Esophagus muscularis mucosa (tissue), 4 donors: Measurements from ENCODE around the gene APOL2. TPM values are rescaled to one million over a fixed set of nuclear protein-coding genes. Genes with fewer than 3 reads are reported as not detected.

Source experiments
- DNase-seq: peaks from one replicate; pipeline ENCODE4 v3.0.0-alpha.2; 2017; ENCODE audit errors: extremely low spot score
- H3K27ac ChIP-seq, 4 donors: fragments of 200-600 bp; sonication (generic); replicated peaks in 1 of 4; 1 replicate in 3 of 4; 2 replicates in 1 of 4; pipeline ENCODE4 v1.5.1; 2016 to 2019; ENCODE audit warnings: mild to moderate bottlenecking in 1 of 4
- H3K27me3 ChIP-seq, 4 donors: fragments of 200-600 bp; sonication (generic); one replicate each; pipeline versions ENCODE4 v1.5.1 to v1.6.0; 2016 to 2019
- H3K36me3 ChIP-seq, 4 donors: fragments of 200-600 bp; sonication (generic); one replicate each; pipeline ENCODE4 v1.5.1; 2016 to 2019
- H3K4me1 ChIP-seq, 4 donors: fragments of 200-600 bp; sonication (generic); one replicate each; pipeline ENCODE4 v1.5.1; 2016 to 2019
- H3K4me3 ChIP-seq, 4 donors: fragments of 200-600 bp; sonication (generic); 1 replicate in 2 of 4; 2 replicates in 2 of 4; pipeline ENCODE4 v1.5.1; 2016 to 2019; ENCODE audit warnings: mild to moderate bottlenecking in 4 of 4, moderate library complexity in 1 of 4
- H3K9me3 ChIP-seq, 4 donors: fragments of 200-600 bp; sonication (generic); 1 replicate in 3 of 4; 2 replicates in 1 of 4; pipeline ENCODE4 v1.5.1; 2016 to 2019
- EP300 ChIP-seq: sonication (generic); formaldehyde crosslinking; IDR thresholded peaks from one replicate; pipeline ENCODE4 v1.6.1; 2017; ENCODE audit warnings: antibody characterized with exemption
- POLR2A ChIP-seq: fragments of 450-650 bp; IDR thresholded peaks from one replicate; pipeline ENCODE4 v1.6.1; 2017; ENCODE audit warnings: antibody characterized with exemption, moderate library complexity, mild to moderate bottlenecking, low read depth
- POLR2AphosphoS5 ChIP-seq, 2 donors: sonication (generic); formaldehyde crosslinking; IDR thresholded peaks; one replicate each; pipeline ENCODE4 v1.6.1; 2017; ENCODE audit warnings: antibody characterized with exemption in 2 of 2
- WGBS: methylation state at CpG from one replicate; pipeline ENCODE4 v1.1.5; 2018; 5-methylcytosine and 5-hydroxymethylcytosine counted together
- intact Hi-C: fragments of 100-400 bp; cut with DNase I; formaldehyde crosslinking; loops from one replicate; pipeline ENCODE4 v1.15.1; 2023
- total RNA-seq, 4 donors: library from RNA; depleted of rRNA; stranded (reverse); fragments of >200 nt; gene quantifications; one replicate each; pipeline versions ENCODE4 v1.1.0 to v1.2.1, GENCODE V29; 2016
- TF ChIP-seq, protein P1 (sequence below), 3 experiments: fragments of 200-600 bp in 2 of 3; fragments of 450-650 bp in 1 of 3; sonication (generic) in 2 of 3; IDR thresholded peaks; one replicate each; pipeline ENCODE4 v1.5.1; 2017 to 2019; ENCODE audit warnings: antibody characterized with exemption in 3 of 3, mild to moderate bottlenecking in 2 of 3, moderate library complexity in 1 of 3

The APOL2 gene
- total RNA-seq, 4 donors from 2014 or later: 22.0 to 41.9 (median 34.4) TPM

- no peak for TF ChIP-seq EP300
- TF ChIP-seq POLR2AphosphoS5 (IDR thresholded peaks at IDR 0.05): no peak
- TF ChIP-seq POLR2A: no peak
- TF ChIP-seq, protein P1, sequence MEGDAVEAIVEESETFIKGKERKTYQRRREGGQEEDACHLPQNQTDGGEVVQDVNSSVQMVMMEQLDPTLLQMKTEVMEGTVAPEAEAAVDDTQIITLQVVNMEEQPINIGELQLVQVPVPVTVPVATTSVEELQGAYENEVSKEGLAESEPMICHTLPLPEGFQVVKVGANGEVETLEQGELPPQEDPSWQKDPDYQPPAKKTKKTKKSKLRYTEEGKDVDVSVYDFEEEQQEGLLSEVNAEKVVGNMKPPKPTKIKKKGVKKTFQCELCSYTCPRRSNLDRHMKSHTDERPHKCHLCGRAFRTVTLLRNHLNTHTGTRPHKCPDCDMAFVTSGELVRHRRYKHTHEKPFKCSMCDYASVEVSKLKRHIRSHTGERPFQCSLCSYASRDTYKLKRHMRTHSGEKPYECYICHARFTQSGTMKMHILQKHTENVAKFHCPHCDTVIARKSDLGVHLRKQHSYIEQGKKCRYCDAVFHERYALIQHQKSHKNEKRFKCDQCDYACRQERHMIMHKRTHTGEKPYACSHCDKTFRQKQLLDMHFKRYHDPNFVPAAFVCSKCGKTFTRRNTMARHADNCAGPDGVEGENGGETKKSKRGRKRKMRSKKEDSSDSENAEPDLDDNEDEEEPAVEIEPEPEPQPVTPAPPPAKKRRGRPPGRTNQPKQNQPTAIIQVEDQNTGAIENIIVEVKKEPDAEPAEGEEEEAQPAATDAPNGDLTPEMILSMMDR (IDR thresholded peaks at IDR 0.05): no peak
- peaks cover 33 to 69% (median 54%) of the 10 kb centered on the region in 4 donors for H3K4me1 ChIP-seq
- intact Hi-C loops: loop anchor here (5.0 kb wide), 1 partner anchor 39 kb away; no protein-coding TSS in a partner anchor
- 90% methylated on average over 14 of the region's 14 CpGs for WGBS
- peaks cover 13 to 25% (median 20%) of the 10 kb centered on the region in 4 donors for H3K36me3 ChIP-seq
- no peaks in the 10 kb centered on the region for H3K9me3 ChIP-seq
- no peaks in the 10 kb centered on the region for H3K27me3 ChIP-seq
- H3K4me3 ChIP-seq: peak overlapping the region; percentile 60 to 70 (median 60)
- H3K27ac ChIP-seq: peak overlapping the region; percentile 85 to 90 (median 88)
- DNase-seq: no peak
Measured at GRCh38 chr22:36236388-36237319, 2.7 kb downstream of the APOL2 start.

GRCh38 chr22:36235585-36235984 is 3.7 kb downstream of the APOL2 start:
- DNase-seq: no peak
- Histone ChIP-seq H3K9me3 (no peaks in the 10 kb centered on the region), H3K4me1 (peaks cover 33 to 69% (median 54%) of the 10 kb centered on the region in 4 donors), H3K27ac (no peak overlapping the region), H3K4me3 (no peak overlapping the region), H3K36me3 (peaks cover 20 to 36% (median 30%) of the 10 kb centered on the region in 4 donors), H3K27me3 (no peaks in the 10 kb centered on the region)
- 83% methylated on average over 3 of the region's 3 CpGs for WGBS
- intact Hi-C loops: loop anchor here (5.0 kb wide), 1 partner anchor 38 kb away; no protein-coding TSS in a partner anchor
- no peak for TF ChIP-seq POLR2A
- TF ChIP-seq, protein P1 (IDR thresholded peaks at IDR 0.05): no peak
- TF ChIP-seq EP300: no peak
- TF ChIP-seq POLR2AphosphoS5 (IDR thresholded peaks at IDR 0.05): no peak

DNA sequence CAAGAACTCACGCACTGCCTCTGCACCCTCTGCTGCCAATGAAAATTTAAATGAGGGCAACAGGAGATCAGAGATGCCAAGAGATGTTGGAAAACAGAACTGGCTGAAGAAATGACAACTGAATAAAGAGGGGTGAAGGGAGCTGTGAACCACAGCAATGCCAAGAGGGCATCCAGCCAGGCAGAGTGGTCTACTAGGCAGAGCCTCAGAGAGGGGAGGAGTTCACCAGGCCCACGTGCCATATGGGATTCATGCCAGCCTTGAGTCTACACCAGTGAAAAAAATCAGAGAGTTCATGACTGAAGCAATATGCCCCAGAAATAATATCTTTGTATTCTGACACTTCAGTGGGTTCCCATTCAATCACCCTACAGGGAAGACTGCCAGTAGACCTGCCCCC is 4.4 kb downstream of the APOL2 start:
- WGBS: 61% methylated on average over 2 of the region's 2 CpGs
- H3K36me3 ChIP-seq: peaks cover 25 to 43% (median 37%) of the 10 kb centered on the region in 4 donors
- H3K4me1 ChIP-seq: peaks cover 31 to 67% (median 52%) of the 10 kb centered on the region in 4 donors
- H3K9me3 ChIP-seq: no peaks in the 10 kb centered on the region
- no peaks in the 10 kb centered on the region for H3K27me3 ChIP-seq
- H3K4me3 ChIP-seq: no peak overlapping the region
- TF ChIP-seq, protein P1 (IDR thresholded peaks at IDR 0.05): no peak
- TF ChIP-seq POLR2AphosphoS5 (IDR thresholded peaks at IDR 0.05) (no peak), POLR2A (no peak), EP300 (no peak)
- intact Hi-C loops: loop anchor here (5.0 kb wide), 1 partner anchor 38 kb away; no protein-coding TSS in a partner anchor
- no peak overlapping the region for H3K27ac ChIP-seq
- no peak for DNase-seq

- H3K4me1 ChIP-seq: peaks cover 27 to 62% (median 47%) of the 10 kb centered on the region in 4 donors
- 39% methylated on average over 2 of the region's 2 CpGs for WGBS
Measured at GRCh38 chr22:36234213-36234612, 5.1 kb downstream of the APOL2 start.

More at GRCh38 chr22:36234213-36234612, 5.1 kb downstream of the APOL2 start:
- peaks cover 27 to 50% (median 41%) of the 10 kb centered on the region in 4 donors for H3K36me3 ChIP-seq
- H3K27me3 ChIP-seq: no peaks in the 10 kb centered on the region
- no peak for TF ChIP-seq POLR2AphosphoS5 (IDR thresholded peaks at IDR 0.05)
- TF ChIP-seq, protein P1 (IDR thresholded peaks at IDR 0.05): no peak
- no peak for TF ChIP-seq EP300
- no peak for TF ChIP-seq POLR2A
- DNase-seq: no peak
- H3K27ac ChIP-seq: no peak overlapping the region
- no peaks in the 10 kb centered on the region for H3K9me3 ChIP-seq
- no peak overlapping the region for H3K4me3 ChIP-seq
- intact Hi-C loops: no loop called here
